Nasal cavity respiratory epithelium epithelial cell of viscerocranial mucosa (primary cell): ENCODE results near the gene DNAJC16. TPM values are rescaled to one million over a fixed set of nuclear protein-coding genes. Genes with fewer than 3 reads are reported as not detected.

Source experiments
- total RNA-seq: library from RNA; depleted of rRNA; stranded (reverse); fragments of >200 nt; gene quantifications from 2 replicates; pipeline ENCODE4 v1.2.3, GENCODE V29; 2014

Gene DNAJC16
- total RNA-seq = 20.8 and 30.3 TPM in 2 replicates

DNA sequence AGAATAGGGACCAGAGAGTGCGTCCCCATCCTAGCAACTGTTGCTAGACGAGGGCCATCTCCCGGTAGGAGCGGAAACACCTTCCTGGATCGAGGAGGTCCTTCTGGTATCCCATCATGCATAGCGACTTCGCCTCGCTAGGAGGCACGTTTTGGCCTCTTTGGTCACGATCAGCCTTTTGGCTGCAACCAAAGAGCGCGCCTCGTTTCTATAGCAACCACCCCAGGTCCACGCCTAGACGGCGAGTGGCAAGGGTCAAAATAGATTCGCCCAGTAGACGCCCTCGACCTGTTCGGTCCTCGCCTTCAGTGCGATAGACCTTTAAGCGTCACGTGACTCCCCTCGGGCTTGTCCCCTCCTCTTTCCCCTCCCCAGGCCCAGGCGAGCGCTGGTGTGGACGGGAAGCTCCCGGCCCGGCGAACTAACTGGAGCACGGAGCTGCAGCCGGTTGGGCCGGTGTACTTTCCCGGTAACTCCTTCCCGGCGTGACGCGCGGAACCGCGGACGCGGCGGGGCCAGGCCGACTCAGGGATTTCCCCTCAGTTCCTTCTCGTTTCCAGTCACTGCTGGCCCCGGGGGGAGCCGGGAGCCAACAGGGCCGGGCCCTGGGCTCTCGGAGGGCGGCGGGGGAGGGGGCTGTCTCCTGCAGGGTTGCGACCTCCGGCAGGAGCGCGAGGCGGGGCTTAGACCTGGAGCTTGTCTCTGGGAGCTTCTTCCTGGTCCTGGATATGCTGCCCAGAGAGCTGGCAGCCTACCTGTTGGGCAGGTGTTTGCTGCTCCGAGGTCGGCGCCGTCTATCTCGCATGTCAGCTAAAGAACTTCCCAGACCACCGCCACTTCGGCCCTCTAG is at the start of gene DNAJC16:
DNAJC16 (plus strand) TSS at position 359 of the 850 bp plus-strand sequence. CDS start 2,258 bp downstream, outside the sequence.

DNA sequence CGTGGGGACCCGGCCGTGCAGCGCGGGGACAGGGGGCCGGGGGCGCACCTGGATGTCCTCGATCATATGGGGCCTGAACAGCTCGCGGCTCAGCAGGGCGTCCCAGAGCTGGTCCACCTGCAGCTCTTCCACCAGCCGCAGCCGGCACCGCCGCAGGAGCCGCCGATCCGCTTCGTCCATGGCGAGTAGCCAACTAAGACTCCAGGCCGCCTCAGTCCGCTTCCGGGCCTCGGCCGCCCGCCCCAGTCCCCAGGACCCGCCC is 2.7 kb upstream of the DNAJC16 start, which contains the start of gene CASP9:
CASP9 (minus strand) TSS at position 195 of the 262 bp plus-strand sequence; CDS start at position 180, 15 bp downstream.

DNA sequence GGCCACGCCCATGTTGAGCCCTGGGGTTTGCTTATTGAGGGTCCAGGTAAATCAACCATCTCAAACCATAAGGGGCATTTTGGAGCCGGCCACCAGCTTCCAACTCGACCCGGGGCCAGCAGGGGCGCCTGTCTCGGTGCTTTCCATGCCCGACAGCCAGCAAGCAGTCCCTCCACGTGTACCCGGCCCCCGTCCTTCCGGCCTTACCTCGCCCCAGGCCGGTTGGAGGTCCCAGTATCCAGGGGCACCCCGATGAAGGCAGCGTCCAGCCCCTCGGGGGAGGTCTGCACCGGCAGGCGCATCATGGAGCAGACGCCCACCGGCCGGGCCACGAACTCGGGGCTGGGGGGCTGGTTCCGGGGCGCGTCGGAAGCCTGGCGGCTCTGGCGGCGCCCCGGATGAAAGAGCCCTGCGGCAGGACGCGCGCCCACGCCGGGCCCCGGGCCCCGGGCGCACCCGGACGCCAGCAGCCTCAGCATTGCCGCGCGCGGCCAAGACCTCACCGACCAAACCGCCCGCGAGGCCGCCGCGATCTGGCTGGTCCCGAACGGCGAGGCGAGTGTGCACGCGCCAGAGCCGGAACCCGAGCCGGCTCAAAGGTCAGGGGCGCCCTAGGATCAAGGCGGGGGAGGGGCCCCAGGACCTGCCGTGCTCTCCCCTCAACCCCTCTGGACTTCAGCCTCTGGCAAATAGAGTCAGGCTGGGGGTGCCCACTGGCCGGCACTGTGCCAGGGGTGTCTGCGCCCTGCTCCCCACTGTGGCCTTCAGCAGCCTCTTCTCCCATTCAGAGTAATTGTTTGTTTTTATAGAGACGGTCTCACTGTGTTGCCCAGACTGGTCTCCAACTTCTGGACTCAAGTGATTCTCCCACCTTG is 58.1 kb downstream of the DNAJC16 start, which contains the start of gene AGMAT:
AGMAT (minus strand) TSS at position 563 of the 875 bp plus-strand sequence; CDS start at position 479, 84 bp downstream.

DNA sequence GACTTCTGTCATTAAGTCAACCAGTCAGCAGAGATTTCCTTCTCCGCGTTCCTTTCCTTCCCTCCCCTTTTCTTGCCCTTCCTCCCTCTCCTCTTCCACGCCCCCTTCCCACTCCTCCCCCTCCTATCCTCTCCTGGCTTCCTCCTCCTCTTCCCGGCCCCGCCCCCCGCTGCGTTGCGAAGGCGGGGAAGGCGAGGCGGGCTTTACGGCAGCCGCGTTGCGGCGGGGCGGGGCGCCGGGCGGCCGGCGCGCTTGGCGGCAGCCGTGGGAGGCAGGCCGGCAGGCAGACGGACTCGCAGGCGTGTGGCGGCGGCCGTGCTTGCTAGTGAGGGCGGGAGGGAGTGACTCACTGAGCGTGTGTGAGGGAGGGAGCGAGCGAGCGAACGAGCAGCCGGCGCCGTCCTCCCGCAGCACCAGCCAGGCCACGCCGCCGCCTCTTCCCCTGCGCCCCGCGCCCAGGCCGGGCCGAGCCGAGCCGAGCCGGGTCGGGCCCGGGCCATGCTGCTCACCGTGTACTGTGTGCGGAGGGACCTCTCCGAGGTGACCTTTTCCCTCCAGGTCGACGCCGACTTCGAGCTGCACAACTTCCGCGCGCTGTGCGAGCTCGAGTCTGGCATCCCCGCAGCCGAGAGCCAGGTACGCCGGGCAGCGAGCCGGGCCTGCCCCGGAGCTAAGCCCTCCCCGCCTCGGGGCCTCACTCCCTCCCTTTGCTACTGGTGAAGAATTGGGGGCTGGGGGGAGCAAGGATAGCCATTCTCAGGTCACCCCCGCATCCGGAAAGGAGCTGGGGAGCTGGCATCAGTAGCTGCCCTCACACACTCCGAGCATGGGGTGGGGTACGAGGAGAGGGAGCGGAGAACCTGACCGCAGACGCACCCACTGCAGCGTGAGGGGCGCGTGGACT is 90.8 kb downstream of the DNAJC16 start, which contains the start of gene DDI2:
DDI2 (plus strand) TSS at position 286 of the 904 bp plus-strand sequence; CDS start at position 499, 213 bp downstream.

Other genes with a start within 250 kb of the DNAJC16 start
- gene EFHD2, start 117.0 kb upstream of the DNAJC16 start, total RNA-seq = 33.5 and 54.9 TPM in 2 replicates
- under 0.01 TPM in 1 of 2 replicates, not detected in the other for gene CTRC, start 88.4 kb upstream of the DNAJC16 start, total RNA-seq
- gene CELA2A, start 70.1 kb upstream of the DNAJC16 start, total RNA-seq = not detected in 2 replicates
- not detected in 2 replicates for gene CELA2B, start 50.7 kb upstream of the DNAJC16 start, total RNA-seq
- 3.4 and 5.6 TPM in 2 replicates for gene CASP9, start 2.6 kb upstream of the DNAJC16 start, total RNA-seq
- gene AGMAT, start 58.2 kb downstream of the DNAJC16 start, total RNA-seq = 0.93 and 1.4 TPM in 2 replicates
- 12.6 and 45.5 TPM in 2 replicates for gene DDI2, start 90.6 kb downstream of the DNAJC16 start, total RNA-seq
- 74.8 and 114 TPM in 2 replicates for gene PLEKHM2, start 157.5 kb downstream of the DNAJC16 start, total RNA-seq
- gene SLC25A34, start 209.4 kb downstream of the DNAJC16 start, total RNA-seq = 0.68 and 1.7 TPM in 2 replicates
- gene TMEM82, start 215.7 kb downstream of the DNAJC16 start, total RNA-seq = not detected in 2 replicates
- gene FBLIM1, start 231.9 kb downstream of the DNAJC16 start, total RNA-seq = 96.7 and 131 TPM in 2 replicates